HS-5 (cell line): ENCODE measurements around the gene SATB2.

Experiments used
- DNase-seq: peaks from one replicate; pipeline ENCODE4 v3.0.0-alpha.2; 2012; ENCODE audit warnings: low read depth

Gene SATB2

DNA sequence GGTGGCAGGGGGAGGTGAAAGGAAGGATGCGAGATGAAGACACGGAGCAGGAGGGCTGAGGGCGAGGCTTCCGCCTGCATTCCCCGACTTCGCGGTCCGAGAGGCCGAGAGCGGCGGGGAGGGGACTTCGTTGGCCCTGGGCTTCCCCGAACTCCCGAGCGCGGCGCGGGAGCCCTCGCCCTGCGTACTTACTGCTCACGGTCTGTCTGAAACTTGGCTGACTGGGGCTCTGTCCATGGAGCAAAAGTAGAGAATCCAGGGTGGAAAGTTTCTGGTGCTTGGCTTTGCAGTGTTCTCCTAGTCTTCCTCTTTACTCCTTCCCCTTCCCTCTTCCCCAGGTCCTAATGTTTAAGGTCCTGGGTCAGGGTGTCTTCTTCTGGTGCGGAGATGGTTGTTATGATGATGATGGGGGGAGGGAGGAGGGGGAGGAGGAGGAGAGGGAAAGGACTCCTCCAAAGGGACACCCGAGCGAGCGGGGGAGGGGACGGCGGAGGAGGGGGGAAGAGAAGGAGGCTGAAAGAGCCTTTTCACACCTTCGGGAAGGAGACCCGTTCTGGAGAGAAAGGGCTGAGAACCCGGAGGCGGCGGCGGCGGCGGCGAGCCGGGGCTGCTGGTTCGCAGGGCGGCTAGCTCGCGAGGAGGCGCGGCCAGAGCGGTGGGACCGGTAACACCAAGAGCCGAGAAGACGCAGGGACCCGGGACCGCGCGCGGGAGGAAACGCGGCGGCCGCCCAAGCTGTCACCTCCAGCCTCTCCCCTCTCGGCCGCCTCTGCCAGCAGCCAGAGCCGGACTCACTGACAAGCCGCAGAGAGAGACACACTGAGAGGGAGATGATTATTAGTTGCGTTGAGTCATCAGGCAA, at the start of gene SATB2:
TSS of gene SATB2 (minus strand) at position 793 of the 862 bp plus-strand sequence. CDS start 1,902 bp downstream, outside the sequence.
- DNase-seq: no peak

- no peak for DNase-seq
Measured at GRCh38 chr2:199505755-199506403, 48.1 kb upstream of the SATB2 start.

GRCh38 chr2:199503148-199503547, 45.4 kb upstream of the SATB2 start:
- DNase-seq: no peak

- DNase-seq: no peak
Measured at GRCh38 chr2:199499005-199499404, 41.3 kb upstream of the SATB2 start.

DNA sequence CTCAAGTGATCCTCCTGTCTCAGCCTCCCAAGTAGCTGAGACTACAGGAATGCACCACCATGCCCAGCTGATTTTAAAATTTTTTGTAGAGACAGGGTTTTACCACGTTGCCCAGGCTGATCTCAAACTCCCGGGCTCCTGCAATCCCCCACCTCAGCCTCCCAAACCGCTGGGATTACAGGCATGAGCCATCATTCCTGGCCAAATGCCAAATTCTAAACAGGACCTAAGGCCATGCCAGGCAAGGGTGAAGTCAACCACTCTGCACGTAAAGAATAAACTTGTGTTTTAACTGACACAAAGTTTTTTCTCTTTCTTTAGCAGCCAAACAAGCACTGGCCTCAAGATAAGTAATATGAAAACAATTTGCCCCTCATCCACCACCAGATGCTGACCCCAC, 37.4 kb upstream of the SATB2 start:
- no peak for DNase-seq

- DNase-seq: no peak
Measured at GRCh38 chr2:199490049-199490448, 32.3 kb upstream of the SATB2 start.

- DNase-seq: no peak
Measured at GRCh38 chr2:199488772-199489400, 31.1 kb upstream of the SATB2 start.

- DNase-seq: no peak
Measured at GRCh38 chr2:199485732-199486335, 28.1 kb upstream of the SATB2 start.

DNA sequence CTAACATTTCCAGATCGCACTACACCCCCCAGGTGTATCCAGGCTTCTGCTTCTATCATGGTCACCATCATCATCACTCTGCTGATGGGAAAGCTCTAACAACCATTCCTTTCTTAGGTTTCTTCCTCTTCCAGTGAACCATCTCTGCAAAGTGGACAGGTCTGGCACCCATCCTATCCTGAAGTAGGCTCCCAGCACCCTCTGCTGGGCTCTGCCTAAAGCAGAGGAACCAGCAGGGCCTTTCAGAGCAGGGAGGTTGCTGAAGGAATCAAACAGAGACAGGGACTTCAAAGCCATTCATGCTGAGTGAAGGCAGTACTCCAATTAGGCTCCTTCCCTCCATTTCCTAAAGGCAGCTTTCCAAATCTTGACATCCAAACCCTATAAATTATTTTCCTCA, 27.2 kb upstream of the SATB2 start:
- DNase-seq: no peak

DNA sequence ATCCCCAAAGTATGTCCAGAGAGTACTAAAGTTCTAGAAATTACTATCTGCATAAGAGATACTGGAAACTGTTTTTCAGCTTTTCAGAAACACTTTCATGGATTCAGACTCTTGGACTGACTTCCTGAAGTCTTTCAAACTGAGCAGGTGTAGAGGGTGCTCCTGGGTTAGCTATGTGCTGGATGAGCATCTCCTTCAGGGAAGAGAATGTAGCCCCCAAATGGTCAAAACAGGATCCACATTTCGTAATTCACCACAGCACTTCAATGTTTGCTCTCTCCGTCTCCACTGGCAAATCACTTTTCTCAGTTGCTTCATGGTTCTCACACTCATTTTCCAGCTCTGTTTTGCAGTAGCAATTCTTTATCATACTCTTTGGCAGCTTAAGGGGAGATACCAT, 23.2 kb upstream of the SATB2 start:
- no peak for DNase-seq

GRCh38 chr2:199477277-199477834, 19.6 kb upstream of the SATB2 start:
- no peak for DNase-seq

DNA sequence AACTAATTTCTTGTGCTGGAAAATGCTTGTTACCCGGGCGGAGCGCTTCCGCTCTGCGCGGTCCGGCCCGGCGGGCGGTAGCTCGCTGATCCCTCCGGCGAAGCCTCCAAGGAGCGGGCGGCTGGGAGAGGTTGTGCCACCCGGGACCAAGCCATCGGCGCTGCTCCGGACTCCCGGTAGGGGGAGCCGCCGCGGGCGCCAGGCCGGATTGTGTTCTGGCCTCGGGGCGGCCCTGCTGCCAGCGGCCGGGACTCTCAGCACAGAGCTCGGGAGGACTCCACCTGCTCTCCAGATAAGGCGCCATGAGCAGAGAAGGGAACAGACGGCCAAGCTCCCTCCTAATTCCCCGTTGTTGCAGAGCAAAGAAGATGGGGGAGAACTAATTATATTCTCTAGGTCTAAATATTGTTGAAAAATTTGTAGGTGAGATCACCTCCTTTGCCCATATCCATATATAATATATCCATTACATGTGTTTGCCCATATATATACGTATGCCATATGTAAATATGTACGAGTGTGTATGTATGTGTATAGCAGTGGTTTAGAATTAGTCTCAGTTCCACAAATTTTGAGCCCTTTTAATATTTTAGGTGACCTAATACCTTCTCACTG, 13.8 kb upstream of the SATB2 start:
- DNase-seq: no peak

DNA sequence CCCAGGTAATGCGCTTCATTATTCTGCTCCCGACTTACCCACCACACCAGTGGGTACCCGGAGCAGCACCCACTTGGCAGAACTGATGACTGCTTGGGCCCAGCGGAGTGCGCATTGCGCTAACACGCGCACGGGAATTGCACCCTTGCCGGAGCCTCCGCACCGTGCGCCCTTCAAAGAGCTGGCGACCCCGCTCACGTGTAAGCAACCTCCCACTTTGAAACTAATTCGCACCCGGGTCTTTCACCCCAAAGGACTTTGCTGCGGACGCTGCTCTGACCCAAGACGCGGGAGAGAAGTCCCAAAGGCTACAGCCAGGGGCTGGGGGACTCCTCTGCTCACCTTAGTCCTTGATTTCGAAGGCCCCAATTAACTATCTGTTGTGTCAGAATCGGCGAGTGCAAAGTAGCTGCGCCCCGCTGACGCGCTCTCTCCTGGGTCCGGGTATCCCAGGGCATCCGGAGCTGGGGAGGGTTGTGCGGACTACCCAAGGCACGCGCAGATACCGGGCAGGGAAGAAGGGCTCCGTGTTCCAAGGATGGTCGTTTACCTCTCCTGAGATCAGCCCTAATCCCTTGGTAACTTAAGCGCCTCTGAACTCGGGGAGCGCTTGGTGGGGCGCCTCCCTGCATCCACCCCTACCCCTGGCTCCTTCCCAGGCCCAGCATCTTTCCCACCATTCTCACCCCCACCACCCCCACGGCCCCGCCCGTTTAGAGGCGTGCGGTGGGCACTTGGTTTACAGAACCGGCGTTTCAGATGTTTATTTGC, 13.1 kb upstream of the SATB2 start:
- DNase-seq: no peak

DNA sequence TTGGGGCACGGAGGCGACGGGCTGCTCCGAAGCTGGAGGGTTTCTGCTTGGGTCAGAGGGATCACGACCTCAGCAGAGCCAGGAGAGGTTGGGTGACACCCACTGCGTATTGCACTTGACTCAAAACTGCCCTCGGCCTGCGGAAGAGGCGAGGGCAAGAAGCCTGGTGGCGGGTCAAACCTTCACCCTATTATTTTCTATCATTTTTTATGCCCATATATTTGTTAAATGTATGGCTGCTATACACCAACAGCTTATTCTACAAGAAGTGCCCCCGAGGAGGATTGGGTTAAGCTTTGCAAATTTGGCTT, 12.6 kb upstream of the SATB2 start:
- no peak for DNase-seq

GRCh38 chr2:199469514-199470360, 12.0 kb upstream of the SATB2 start:
- no peak for DNase-seq

- DNase-seq: no peak
Measured at GRCh38 chr2:199468561-199469513, 11.1 kb upstream of the SATB2 start.

- no peak for DNase-seq
Measured at GRCh38 chr2:199467066-199467822, 9.5 kb upstream of the SATB2 start.

DNA sequence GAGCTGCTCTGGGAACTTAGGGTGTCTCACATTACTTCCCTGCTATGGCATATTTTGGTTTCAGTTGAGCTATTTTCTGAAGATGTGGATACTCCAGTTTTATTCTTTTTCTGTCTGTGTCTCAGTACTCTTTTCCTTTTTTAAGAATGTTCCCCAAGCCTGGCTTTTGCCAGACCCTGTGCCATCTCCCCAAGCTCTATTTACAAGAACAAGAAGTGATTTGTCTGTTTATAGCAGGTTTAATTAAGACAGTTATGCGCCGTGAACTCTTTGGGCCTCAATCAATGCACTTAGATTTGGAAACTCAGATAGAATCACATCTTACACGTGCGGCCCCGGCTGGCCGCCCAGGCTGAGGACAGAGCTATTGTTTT, 8.9 kb upstream of the SATB2 start:
- DNase-seq: no peak
